Measurements from ENCODE around the gene PLD6.
A peak's percentile ranks its signal among the peaks of the same experiment; 100 is the strongest.

The PLD6 gene

DNA sequence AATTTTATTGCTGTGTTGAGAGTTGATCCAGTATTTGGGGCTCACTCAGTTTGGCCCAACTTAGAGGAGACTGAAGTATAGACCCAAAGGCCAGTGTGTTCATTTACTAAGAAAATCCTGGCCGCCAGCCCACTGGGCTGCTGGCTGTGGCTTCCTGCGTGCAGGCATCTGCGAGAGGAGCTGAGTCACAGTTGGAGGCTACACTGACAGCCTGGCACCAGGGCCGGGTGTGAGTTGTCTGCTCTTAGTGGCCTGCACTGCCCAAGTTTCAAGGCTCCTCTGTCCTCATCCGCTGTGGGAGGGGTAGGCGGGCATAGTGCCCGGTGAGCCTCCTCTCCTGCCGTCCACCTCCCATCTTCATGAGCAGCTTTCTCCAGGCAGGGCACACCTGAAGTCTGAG is 54.2 kb downstream of the PLD6 start:
- peak; percentile 76 for DNase-seq

- no peak for DNase-seq
Measured at GRCh38 chr17:17151541-17151940, 54.6 kb downstream of the PLD6 start.

- no peak for DNase-seq
Measured at GRCh38 chr17:17151055-17151454, 55.1 kb downstream of the PLD6 start.
